Esophagus muscularis mucosa (tissue), 4 donors: ENCODE measurements around the gene ITLN1. TPM values are rescaled to one million over a fixed set of nuclear protein-coding genes. Genes with fewer than 3 reads are reported as not detected.
A peak's percentile ranks its signal among the peaks of the same experiment; 100 is the strongest.

Experiments used
- DNase-seq: peaks from one replicate; pipeline ENCODE4 v3.0.0-alpha.2; 2017; ENCODE audit errors: extremely low spot score
- H3K27ac ChIP-seq, 4 donors: fragments of 200-600 bp; sonication (generic); replicated peaks in 1 of 4; 1 replicate in 3 of 4; 2 replicates in 1 of 4; pipeline ENCODE4 v1.5.1; 2016 to 2019; ENCODE audit warnings: mild to moderate bottlenecking in 1 of 4
- H3K27me3 ChIP-seq, 4 donors: fragments of 200-600 bp; sonication (generic); one replicate each; pipeline versions ENCODE4 v1.5.1 to v1.6.0; 2016 to 2019
- H3K36me3 ChIP-seq, 4 donors: fragments of 200-600 bp; sonication (generic); one replicate each; pipeline ENCODE4 v1.5.1; 2016 to 2019
- H3K4me1 ChIP-seq, 4 donors: fragments of 200-600 bp; sonication (generic); one replicate each; pipeline ENCODE4 v1.5.1; 2016 to 2019
- H3K4me3 ChIP-seq, 4 donors: fragments of 200-600 bp; sonication (generic); 1 replicate in 2 of 4; 2 replicates in 2 of 4; pipeline ENCODE4 v1.5.1; 2016 to 2019; ENCODE audit warnings: mild to moderate bottlenecking in 4 of 4, moderate library complexity in 1 of 4
- H3K9me3 ChIP-seq, 4 donors: fragments of 200-600 bp; sonication (generic); 1 replicate in 3 of 4; 2 replicates in 1 of 4; pipeline ENCODE4 v1.5.1; 2016 to 2019
- EP300 ChIP-seq: sonication (generic); formaldehyde crosslinking; IDR thresholded peaks from one replicate; pipeline ENCODE4 v1.6.1; 2017; ENCODE audit warnings: antibody characterized with exemption
- POLR2A ChIP-seq: fragments of 450-650 bp; IDR thresholded peaks from one replicate; pipeline ENCODE4 v1.6.1; 2017; ENCODE audit warnings: antibody characterized with exemption, moderate library complexity, mild to moderate bottlenecking, low read depth
- POLR2AphosphoS5 ChIP-seq, 2 donors: sonication (generic); formaldehyde crosslinking; IDR thresholded peaks; one replicate each; pipeline ENCODE4 v1.6.1; 2017; ENCODE audit warnings: antibody characterized with exemption in 2 of 2
- WGBS: methylation state at CpG from one replicate; pipeline ENCODE4 v1.1.5; 2018; 5-methylcytosine and 5-hydroxymethylcytosine counted together
- intact Hi-C: fragments of 100-400 bp; cut with DNase I; formaldehyde crosslinking; loops from one replicate; pipeline ENCODE4 v1.15.1; 2023
- total RNA-seq, 4 donors: library from RNA; depleted of rRNA; stranded (reverse); fragments of >200 nt; gene quantifications; one replicate each; pipeline versions ENCODE4 v1.1.0 to v1.2.1, GENCODE V29; 2016
- TF ChIP-seq, protein P1 (sequence below), 3 experiments: fragments of 200-600 bp in 2 of 3; fragments of 450-650 bp in 1 of 3; sonication (generic) in 2 of 3; IDR thresholded peaks; one replicate each; pipeline ENCODE4 v1.5.1; 2017 to 2019; ENCODE audit warnings: antibody characterized with exemption in 3 of 3, mild to moderate bottlenecking in 2 of 3, moderate library complexity in 1 of 3

ITLN1 gene
- total RNA-seq, 4 donors from 2014 or later, result 0.66 to 2.2 TPM; not detected in 2

DNA sequence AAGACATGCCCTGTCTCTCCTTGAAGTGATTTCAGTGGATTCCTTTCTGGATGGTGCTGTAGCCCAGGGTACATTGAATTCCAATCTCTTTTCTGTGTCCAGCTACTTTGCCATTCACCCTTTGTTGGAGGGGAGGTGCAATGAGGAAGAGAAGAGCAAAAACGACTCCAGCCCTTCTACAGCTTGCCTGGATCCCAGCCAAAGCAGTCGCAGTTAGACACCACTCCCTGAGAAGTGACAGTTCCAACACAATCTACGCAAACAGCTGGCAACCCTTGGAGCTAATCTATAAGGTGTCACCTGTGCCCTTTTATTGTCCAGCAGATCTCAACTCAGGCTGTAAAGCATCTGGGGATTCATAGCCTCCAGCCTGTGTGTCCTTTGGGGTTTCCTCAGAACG, 26.9 kb downstream of the ITLN1 start:
- Histone ChIP-seq H3K27me3 (peaks cover 0 to 22% (median 0%) of the 10 kb centered on the region in 4 donors), H3K36me3 (no peaks in the 10 kb centered on the region), H3K4me1 (no peaks in the 10 kb centered on the region), H3K9me3 (no peaks in the 10 kb centered on the region), H3K27ac (no peak overlapping the region), H3K4me3 (no peak overlapping the region)
- no peak for TF ChIP-seq POLR2AphosphoS5 (IDR thresholded peaks at IDR 0.05)
- intact Hi-C loops, result no loop called here
- 35% methylated on average over 4 of the region's 4 CpGs for WGBS
- peak; percentile 88 for DNase-seq

DNA sequence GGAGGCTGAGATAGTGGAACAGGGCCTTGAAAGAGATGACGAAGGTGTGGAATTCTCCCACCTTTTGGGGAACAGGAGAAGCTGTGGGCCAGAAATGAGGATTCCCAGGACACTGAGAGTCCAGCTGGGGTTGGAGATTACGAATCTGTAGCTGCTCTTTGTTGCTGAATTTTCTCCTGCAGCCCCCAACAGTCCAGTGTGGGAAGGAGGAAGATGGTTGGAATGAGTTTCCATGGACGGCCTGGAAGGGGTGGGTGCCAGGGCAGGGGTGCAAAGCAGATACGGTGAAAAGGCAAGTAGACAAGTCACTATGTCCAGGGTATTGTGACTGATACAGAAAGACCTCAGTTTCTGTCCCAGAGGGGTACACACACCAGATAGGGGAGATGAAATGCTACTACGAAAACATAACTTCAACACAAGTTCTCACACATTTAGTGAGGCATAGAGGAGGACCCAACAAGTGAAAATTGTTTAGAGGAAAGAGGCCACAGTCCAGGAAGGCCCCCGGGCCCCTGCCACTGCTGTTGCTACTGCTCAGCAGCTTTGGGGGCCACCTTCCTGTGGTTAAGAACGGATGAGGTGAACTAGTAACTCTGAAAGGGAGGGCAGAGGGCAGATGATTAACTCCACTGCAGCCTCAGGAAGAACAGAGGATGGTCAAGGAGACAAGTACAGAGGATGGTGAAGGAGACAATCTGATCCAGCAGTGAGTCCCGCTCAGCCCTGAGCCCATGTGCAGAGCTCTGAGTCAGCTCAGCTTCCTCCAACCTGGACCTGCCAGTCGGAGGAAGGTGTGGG, 29.6 kb downstream of the ITLN1 start:
- H3K4me3 ChIP-seq, result no peak overlapping the region
- no peaks in the 10 kb centered on the region for H3K9me3 ChIP-seq
- no peak overlapping the region for H3K27ac ChIP-seq
- no peaks in the 10 kb centered on the region for H3K36me3 ChIP-seq
- WGBS, result 60% methylated on average over 9 of the region's 9 CpGs
- no peaks in the 10 kb centered on the region for H3K4me1 ChIP-seq
- intact Hi-C loops, result no loop called here
- H3K27me3 ChIP-seq, result no peaks in the 10 kb centered on the region
- DNase-seq, result no peak
- TF ChIP-seq, protein P1, sequence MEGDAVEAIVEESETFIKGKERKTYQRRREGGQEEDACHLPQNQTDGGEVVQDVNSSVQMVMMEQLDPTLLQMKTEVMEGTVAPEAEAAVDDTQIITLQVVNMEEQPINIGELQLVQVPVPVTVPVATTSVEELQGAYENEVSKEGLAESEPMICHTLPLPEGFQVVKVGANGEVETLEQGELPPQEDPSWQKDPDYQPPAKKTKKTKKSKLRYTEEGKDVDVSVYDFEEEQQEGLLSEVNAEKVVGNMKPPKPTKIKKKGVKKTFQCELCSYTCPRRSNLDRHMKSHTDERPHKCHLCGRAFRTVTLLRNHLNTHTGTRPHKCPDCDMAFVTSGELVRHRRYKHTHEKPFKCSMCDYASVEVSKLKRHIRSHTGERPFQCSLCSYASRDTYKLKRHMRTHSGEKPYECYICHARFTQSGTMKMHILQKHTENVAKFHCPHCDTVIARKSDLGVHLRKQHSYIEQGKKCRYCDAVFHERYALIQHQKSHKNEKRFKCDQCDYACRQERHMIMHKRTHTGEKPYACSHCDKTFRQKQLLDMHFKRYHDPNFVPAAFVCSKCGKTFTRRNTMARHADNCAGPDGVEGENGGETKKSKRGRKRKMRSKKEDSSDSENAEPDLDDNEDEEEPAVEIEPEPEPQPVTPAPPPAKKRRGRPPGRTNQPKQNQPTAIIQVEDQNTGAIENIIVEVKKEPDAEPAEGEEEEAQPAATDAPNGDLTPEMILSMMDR (IDR thresholded peaks at IDR 0.05), result no peak
- TF ChIP-seq POLR2A (no peak), POLR2AphosphoS5 (IDR thresholded peaks at IDR 0.05) (no peak), EP300 (no peak)

DNA sequence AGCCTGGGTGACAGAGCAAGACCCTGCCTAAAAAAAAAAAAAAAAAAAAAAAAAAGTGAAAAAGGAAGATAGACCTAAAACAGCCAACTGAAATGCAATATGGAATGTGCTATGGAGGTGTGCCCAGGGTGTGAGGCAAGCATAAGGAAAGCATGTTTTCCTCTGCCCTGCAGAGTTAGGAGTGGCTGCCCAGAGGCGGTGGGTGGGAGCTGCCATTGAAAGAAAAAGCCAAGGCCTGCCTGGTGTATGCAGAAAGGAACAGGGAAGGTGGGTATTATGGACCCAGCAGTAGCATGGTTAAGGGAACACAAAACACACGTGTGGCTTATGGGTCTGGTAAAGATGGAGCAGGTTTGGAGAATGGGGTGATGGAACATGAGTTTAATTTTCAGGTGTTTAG, 31.2 kb downstream of the ITLN1 start:
- DNase-seq, result peak; percentile 4
- no peaks in the 10 kb centered on the region for H3K36me3 ChIP-seq
- TF ChIP-seq POLR2AphosphoS5 (IDR thresholded peaks at IDR 0.05) (no peak), POLR2A (no peak), EP300 (no peak)
- TF ChIP-seq, protein P1 (IDR thresholded peaks at IDR 0.05), result no peak
- H3K27ac ChIP-seq, result no peak overlapping the region
- H3K4me1 ChIP-seq, result no peaks in the 10 kb centered on the region
- no peaks in the 10 kb centered on the region for H3K27me3 ChIP-seq
- no peaks in the 10 kb centered on the region for H3K9me3 ChIP-seq
- H3K4me3 ChIP-seq, result no peak overlapping the region
- 78% methylated on average over 2 of the region's 2 CpGs for WGBS
- intact Hi-C loops, result no loop called here

DNA sequence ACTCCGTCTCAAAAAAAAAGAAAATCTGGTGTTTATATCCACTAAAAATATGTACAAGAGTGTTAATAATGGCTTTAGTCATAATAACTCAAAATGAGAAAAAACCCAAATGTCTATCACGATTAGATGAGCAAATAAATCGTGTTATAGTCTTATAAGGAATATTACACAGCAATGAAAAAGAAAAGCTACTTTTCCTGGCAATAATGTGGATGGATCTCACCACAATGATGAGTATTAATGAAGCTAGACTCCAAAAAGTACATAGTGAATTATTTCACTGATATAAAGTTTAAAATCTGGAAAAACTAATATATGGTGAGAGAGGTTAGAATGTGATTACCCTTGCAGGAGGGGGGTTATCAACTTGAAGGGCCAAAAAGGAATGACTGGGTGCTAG, 32.0 kb downstream of the ITLN1 start:
- DNase-seq, result no peak
- no peaks in the 10 kb centered on the region for H3K4me1 ChIP-seq
- no peaks in the 10 kb centered on the region for H3K36me3 ChIP-seq
- H3K4me3 ChIP-seq, result no peak overlapping the region
- TF ChIP-seq EP300 (no peak), POLR2A (no peak), POLR2AphosphoS5 (IDR thresholded peaks at IDR 0.05) (no peak)
- TF ChIP-seq, protein P1 (IDR thresholded peaks at IDR 0.05), result no peak
- no peaks in the 10 kb centered on the region for H3K27me3 ChIP-seq
- 85% methylated on average over 3 of the region's 3 CpGs for WGBS
- intact Hi-C loops, result no loop called here
- no peak overlapping the region for H3K27ac ChIP-seq
- no peaks in the 10 kb centered on the region for H3K9me3 ChIP-seq

DNA sequence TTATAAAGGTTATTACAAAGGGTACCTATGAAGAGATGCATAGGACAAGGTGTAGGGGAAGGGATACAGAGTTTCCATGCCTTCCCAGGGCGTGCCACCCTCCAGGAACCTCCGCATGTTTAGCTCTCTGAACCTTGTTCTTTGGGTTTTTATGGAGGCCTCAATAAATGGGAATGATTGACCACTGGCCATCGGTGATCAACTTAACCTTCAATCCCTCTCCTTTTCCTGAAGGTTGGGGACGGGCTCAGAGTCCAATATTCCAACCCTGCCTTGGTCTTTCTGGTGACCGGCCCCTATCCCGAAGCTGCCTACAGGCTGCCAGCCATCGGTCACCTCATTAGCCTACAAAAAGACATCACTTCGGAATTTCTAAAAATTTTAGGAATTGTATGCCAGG, 34.0 kb downstream of the ITLN1 start:
- 79% methylated on average over 8 of the region's 8 CpGs for WGBS
- no peak overlapping the region for H3K4me3 ChIP-seq
- intact Hi-C loops, result no loop called here

More for the DNA sequence above, 34.0 kb downstream of the ITLN1 start:
- peak; percentile 72 for DNase-seq
- Histone ChIP-seq H3K27ac (no peak overlapping the region), H3K36me3 (no peaks in the 10 kb centered on the region), H3K4me1 (no peaks in the 10 kb centered on the region), H3K9me3 (no peaks in the 10 kb centered on the region), H3K27me3 (no peaks in the 10 kb centered on the region)
- TF ChIP-seq POLR2A, result no peak
- no peak for TF ChIP-seq EP300
- no peak for TF ChIP-seq POLR2AphosphoS5 (IDR thresholded peaks at IDR 0.05)
- TF ChIP-seq, protein P1 (IDR thresholded peaks at IDR 0.05), result no peak
